H9 (cell line): ENCODE data around the gene SDR42E2. TPM values are rescaled to one million over a fixed set of nuclear protein-coding genes. Genes with fewer than 3 reads are reported as not detected.

Experiments
- DNase-seq: peaks from one replicate; pipeline ENCODE4 v3.0.0-alpha.2; 2017
- H2AFZ ChIP-seq: one replicate; pipeline ENCODE4 v1.6.1; 2013; ENCODE audit warnings: mild to moderate bottlenecking, low read length, control low read depth, moderate library complexity
- H2AK5ac ChIP-seq: 2 replicates; pipeline ENCODE4 v1.6.1; 2013; ENCODE audit warnings: low read length, control low read depth, mixed read lengths; ENCODE audit not compliant: insufficient read length
- H2BK120ac ChIP-seq: one replicate; pipeline ENCODE4 v1.6.1; 2013; ENCODE audit warnings: low read depth, mild to moderate bottlenecking, low read length, control low read depth, inconsistent platforms; ENCODE audit not compliant: poor library complexity, severe bottlenecking
- H2BK12ac ChIP-seq: 2 replicates; pipeline ENCODE4 v1.6.1; 2013; ENCODE audit warnings: low read length, control low read depth, mixed read lengths, low read depth; ENCODE audit not compliant: insufficient read length
- H2BK15ac ChIP-seq: 2 replicates; pipeline ENCODE4 v1.6.1; 2013; ENCODE audit warnings: low read depth, low read length, control low read depth
- H2BK20ac ChIP-seq: one replicate; pipeline ENCODE4 v1.6.1; 2013; ENCODE audit warnings: low read depth, mild to moderate bottlenecking, low read length, control low read depth, inconsistent platforms; ENCODE audit not compliant: poor library complexity, severe bottlenecking
- H2BK5ac ChIP-seq: 2 replicates; pipeline ENCODE4 v1.6.1; 2013; ENCODE audit warnings: low read length, control low read depth, mixed read lengths; ENCODE audit not compliant: insufficient read length
- H3K14ac ChIP-seq: 2 replicates; pipeline ENCODE4 v1.6.1; 2013; ENCODE audit warnings: low read length, control low read depth; ENCODE audit not compliant: insufficient read depth
- H3K18ac ChIP-seq: 2 replicates; pipeline ENCODE4 v1.6.1; 2013; ENCODE audit warnings: low read depth, mild to moderate bottlenecking, mixed read lengths, low read length, control low read depth; ENCODE audit not compliant: insufficient read length
- H3K23ac ChIP-seq: 2 replicates; pipeline ENCODE4 v1.6.1; 2013; ENCODE audit warnings: low read length, control low read depth, mixed read lengths, low read depth; ENCODE audit not compliant: insufficient read length
- H3K23me2 ChIP-seq: 2 replicates; pipeline ENCODE4 v1.6.1; 2013; ENCODE audit warnings: low read depth, mild to moderate bottlenecking, mixed read lengths, low read length, control low read depth; ENCODE audit not compliant: insufficient read length, poor library complexity, severe bottlenecking
- H3K27ac ChIP-seq: 2 replicates; pipeline ENCODE4 v1.5.1; 2013; ENCODE audit warnings: low read length, control low read depth, mixed read lengths, low read depth; ENCODE audit not compliant: insufficient read length
- H3K27me3 ChIP-seq: 2 replicates; pipeline ENCODE4 v1.6.1; 2013; ENCODE audit warnings: low read length, control low read depth, inconsistent platforms; ENCODE audit not compliant: insufficient read depth
- H3K4ac ChIP-seq: 2 replicates; pipeline ENCODE4 v1.6.1; 2013; ENCODE audit warnings: low read depth, mild to moderate bottlenecking, control low read depth, inconsistent platforms, low read length, moderate library complexity
- H3K4me1 ChIP-seq: 2 replicates; pipeline ENCODE4 v1.6.1; 2013; ENCODE audit warnings: low read length, control low read depth, inconsistent platforms; ENCODE audit not compliant: insufficient read depth
- H3K4me2 ChIP-seq: 2 replicates; pipeline ENCODE4 v1.6.1; 2013; ENCODE audit warnings: low read length, control low read depth, mixed read lengths; ENCODE audit not compliant: insufficient read length, insufficient read depth
- H3K56ac ChIP-seq: 2 replicates; pipeline ENCODE4 v1.6.1; 2013; ENCODE audit warnings: low read depth, mild to moderate bottlenecking, mixed read lengths, low read length, control low read depth; ENCODE audit not compliant: insufficient read length
- H3K79me1 ChIP-seq: 2 replicates; pipeline ENCODE4 v1.6.1; 2013; ENCODE audit warnings: low read depth, mild to moderate bottlenecking, moderate library complexity, low read length, control low read depth, inconsistent platforms; ENCODE audit not compliant: insufficient read depth, poor library complexity, severe bottlenecking
- H3K79me2 ChIP-seq: 2 replicates; pipeline ENCODE4 v1.6.1; 2013; ENCODE audit warnings: low read length, control low read depth, inconsistent platforms; ENCODE audit not compliant: insufficient read depth
- H3K9ac ChIP-seq: 2 replicates; pipeline ENCODE4 v1.6.1; 2013; ENCODE audit warnings: low read length, control low read depth, mixed read lengths; ENCODE audit not compliant: insufficient read length; ENCODE audit errors: extremely low read depth
- H3K9me3 ChIP-seq: one replicate; pipeline ENCODE4 v1.6.1; 2013; ENCODE audit warnings: low read depth, low read length, inconsistent platforms; ENCODE audit not compliant: control insufficient read depth
- H3T11ph ChIP-seq: one replicate; pipeline ENCODE4 v1.6.1; 2013; ENCODE audit warnings: mild to moderate bottlenecking, low read length, control low read depth, inconsistent platforms
- H4K20me1 ChIP-seq: one replicate; pipeline ENCODE4 v1.6.1; 2013; ENCODE audit not compliant: control insufficient read depth, insufficient read length, insufficient read depth
- H4K5ac ChIP-seq: 2 replicates; pipeline ENCODE4 v1.6.1; 2013; ENCODE audit warnings: low read depth, mild to moderate bottlenecking, mixed read lengths, low read length, control low read depth; ENCODE audit not compliant: insufficient read length
- H4K8ac ChIP-seq: replicated peaks from 2 replicates; pipeline ENCODE4 v1.6.1; 2013; ENCODE audit warnings: low read length, control low read depth, mixed read lengths, low read depth; ENCODE audit not compliant: insufficient read length
- H4K91ac ChIP-seq: 2 replicates; pipeline ENCODE4 v1.6.1; 2013; ENCODE audit warnings: low read depth, mild to moderate bottlenecking, moderate library complexity, mixed read lengths, low read length, control low read depth; ENCODE audit not compliant: insufficient read length
- H3K27ac Mint-ChIP-seq, 3 experiments: 2 replicates in 2 of 3; 3 replicates in 1 of 3; pipeline ENCODE4 v1.8.0; 2020 to 2021; ENCODE audit warnings: mixed read lengths in 3 of 3, mild to moderate bottlenecking in 1 of 3, moderate library complexity in 1 of 3
- H3K27me3 Mint-ChIP-seq: 2 replicates; pipeline ENCODE4 v1.8.0; 2021; ENCODE audit warnings: low read depth, mild to moderate bottlenecking, moderate library complexity, mixed read lengths
- H3K36me3 Mint-ChIP-seq, 3 experiments: 2 replicates in 2 of 3; 3 replicates in 1 of 3; pipeline ENCODE4 v1.8.0; 2020 to 2021; ENCODE audit warnings: low read depth in 3 of 3, mixed read lengths in 3 of 3; ENCODE audit not compliant: insufficient read depth in 1 of 3
- H3K4me1 Mint-ChIP-seq, 2 experiments: 2 replicates each; pipeline ENCODE4 v1.8.0; 2020; ENCODE audit warnings: mixed read lengths in 2 of 2
- H3K4me3 Mint-ChIP-seq, 2 experiments: 2 replicates in 1 of 2; 3 replicates in 1 of 2; pipeline ENCODE4 v1.8.0; 2020 to 2021; ENCODE audit warnings: mild to moderate bottlenecking in 2 of 2, mixed read lengths in 2 of 2, moderate library complexity in 1 of 2
- H3K9me3 Mint-ChIP-seq, 2 experiments: 2 replicates in 1 of 2; 3 replicates in 1 of 2; pipeline ENCODE4 v1.8.0; 2020; ENCODE audit warnings: mild to moderate bottlenecking in 2 of 2, mixed read lengths in 2 of 2, moderate library complexity in 1 of 2
- WGBS: extraction: QIAGEN DNeasy Blood & Tissue Kit; methylation state at CpG from one replicate; pipeline ENCODE4 v1.1.7; 2013; ENCODE audit warnings: missing lambda C conversion rate, low lambda C conversion rate, mixed read lengths; ENCODE audit not compliant: insufficient read length; ENCODE audit errors: extremely low coverage; 5-methylcytosine and 5-hydroxymethylcytosine counted together
- total RNA-seq: library from RNA; stranded (reverse); gene quantifications from 2 replicates; pipeline ENCODE4 v1.2.1, GENCODE V29; 2021
- TF ChIP-seq, protein P1 (sequence below): fragments of 200-600 bp; sonication (generic); conservative IDR thresholded peaks from 3 replicates; pipeline ENCODE4 v1.8.0; 2021; ENCODE audit warnings: antibody characterized with exemption, mild to moderate bottlenecking

SDR42E2 gene
- total RNA-seq, 1 experiment from 2014 or later = 0.09 TPM

DNA sequence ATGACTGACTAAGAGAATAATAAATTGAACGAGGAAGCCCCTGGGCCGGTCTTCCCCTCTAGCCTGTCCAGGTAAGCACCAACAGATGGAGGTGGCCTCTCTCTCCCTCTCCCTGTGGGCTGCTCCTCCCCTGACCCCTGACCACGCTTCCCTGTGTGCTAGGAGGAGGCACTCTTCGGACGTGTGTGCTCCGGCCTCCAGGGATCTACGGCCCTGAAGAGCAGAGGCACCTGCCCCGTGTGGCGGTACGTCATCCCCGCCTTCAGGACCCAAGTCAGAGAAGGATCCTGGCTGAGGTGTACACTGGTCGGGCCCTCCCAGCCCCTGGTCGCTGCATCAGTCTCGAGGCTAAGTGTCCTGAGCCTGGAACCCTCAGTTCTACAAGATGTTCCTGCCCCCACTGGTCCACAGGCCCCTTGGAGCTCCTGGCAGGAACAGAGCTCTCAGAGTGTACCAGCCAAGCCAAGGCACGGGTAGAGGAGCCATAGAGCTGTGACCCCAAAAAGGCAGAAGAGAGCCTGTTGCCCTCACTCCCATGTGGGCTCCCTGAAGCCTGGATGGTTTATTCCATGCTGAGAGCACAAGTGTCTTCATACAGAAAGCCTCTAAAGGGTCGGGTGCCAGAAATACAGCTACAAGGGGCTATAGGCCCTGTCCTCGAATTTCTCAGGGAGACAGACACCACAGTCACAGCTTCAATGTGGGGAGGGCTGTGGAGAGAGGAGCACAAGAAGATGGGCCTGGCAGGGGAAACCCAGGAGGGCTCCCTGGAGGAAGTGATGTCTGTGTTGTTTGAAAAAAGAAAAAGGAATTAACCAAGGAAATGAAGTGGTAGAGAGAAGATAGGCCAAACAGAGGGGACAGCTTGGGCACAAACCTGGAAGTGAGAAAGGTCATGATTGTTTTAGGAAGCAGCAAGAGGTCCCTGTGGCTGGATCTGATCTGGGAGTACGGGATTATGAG, 15.9 kb downstream of the SDR42E2 start:
- Histone ChIP-seq H3K27ac (no peak overlapping the region), H3K9ac (no peak overlapping the region), H2BK120ac (no peak overlapping the region), H3K4me1 (no peaks in the 10 kb centered on the region), H4K8ac (no peak overlapping the region), H3K18ac (no peak overlapping the region), H2BK15ac (no peak overlapping the region), H2AK5ac (no peak overlapping the region), H3K14ac (no peak overlapping the region; the same call in 1 of the 2 replicates), H3K56ac (no peak overlapping the region), H3K4me2 (no peak overlapping the region), H3K79me2 (no peaks in the 10 kb centered on the region), H2BK5ac (no peak overlapping the region), H3T11ph (no peak overlapping the region), H2AFZ (no peak overlapping the region), H3K27me3 (no peaks in the 10 kb centered on the region), H3K23ac (no peak overlapping the region), H3K23me2 (no peaks in the 10 kb centered on the region), H3K79me1 (no peaks in the 10 kb centered on the region), H4K20me1 (no peaks in the 10 kb centered on the region), H2BK12ac (no peak overlapping the region), H3K9me3 (no peaks in the 10 kb centered on the region), H4K91ac (no peak overlapping the region), H3K4ac (no peak overlapping the region), H4K5ac (no peak overlapping the region), H2BK20ac (no peak overlapping the region)
- WGBS = no CpG with 5 or more reads among the region's 18 CpGs
- no peak overlapping the region for H3K4me3 Mint-ChIP-seq
- H3K9me3 Mint-ChIP-seq = no peaks in the 10 kb centered on the region
- peaks cover 4% of the 10 kb centered on the region for H3K27me3 Mint-ChIP-seq
- DNase-seq = no peak
- no peaks in the 10 kb centered on the region for H3K4me1 Mint-ChIP-seq
- H3K27ac Mint-ChIP-seq = no peak overlapping the region; a peak in 1 of 7 replicates
- TF ChIP-seq, protein P1, sequence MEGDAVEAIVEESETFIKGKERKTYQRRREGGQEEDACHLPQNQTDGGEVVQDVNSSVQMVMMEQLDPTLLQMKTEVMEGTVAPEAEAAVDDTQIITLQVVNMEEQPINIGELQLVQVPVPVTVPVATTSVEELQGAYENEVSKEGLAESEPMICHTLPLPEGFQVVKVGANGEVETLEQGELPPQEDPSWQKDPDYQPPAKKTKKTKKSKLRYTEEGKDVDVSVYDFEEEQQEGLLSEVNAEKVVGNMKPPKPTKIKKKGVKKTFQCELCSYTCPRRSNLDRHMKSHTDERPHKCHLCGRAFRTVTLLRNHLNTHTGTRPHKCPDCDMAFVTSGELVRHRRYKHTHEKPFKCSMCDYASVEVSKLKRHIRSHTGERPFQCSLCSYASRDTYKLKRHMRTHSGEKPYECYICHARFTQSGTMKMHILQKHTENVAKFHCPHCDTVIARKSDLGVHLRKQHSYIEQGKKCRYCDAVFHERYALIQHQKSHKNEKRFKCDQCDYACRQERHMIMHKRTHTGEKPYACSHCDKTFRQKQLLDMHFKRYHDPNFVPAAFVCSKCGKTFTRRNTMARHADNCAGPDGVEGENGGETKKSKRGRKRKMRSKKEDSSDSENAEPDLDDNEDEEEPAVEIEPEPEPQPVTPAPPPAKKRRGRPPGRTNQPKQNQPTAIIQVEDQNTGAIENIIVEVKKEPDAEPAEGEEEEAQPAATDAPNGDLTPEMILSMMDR = no peak
- H3K36me3 Mint-ChIP-seq = no peaks in the 10 kb centered on the region
